Measurements from ENCODE around the gene ENC1. TPM values are rescaled to one million over a fixed set of nuclear protein-coding genes. Genes with fewer than 3 reads are reported as not detected.
A peak's percentile ranks its signal among the peaks of the same experiment; 100 is the strongest.

Gene ENC1
- total and polyA plus RNA-seq, 11 donors = 1.4 to 11.0 (median 5.1) TPM

- no peaks in the 10 kb centered on the region for H3K36me3 ChIP-seq
- H3K27me3 ChIP-seq = no peaks in the 10 kb centered on the region
- TF ChIP-seq POLR2A (IDR thresholded peaks at IDR 0.05) (no peak), CTCF (IDR thresholded peaks at IDR 0.05) (no peak)
- H3K4me3 ChIP-seq = no peak overlapping the region
- no peak for DNase-seq
- 54 to 65% (median 62%) methylated on average over 5 of the region's 5 CpGs for WGBS, 4 donors
- no peak overlapping the region for H3K27ac ChIP-seq
- no peaks in the 10 kb centered on the region for H3K9me3 ChIP-seq
- H3K4me1 ChIP-seq = peaks cover 0 to 8% (median 0%) of the 10 kb centered on the region in 12 donors
- ATAC-seq = no peak
- intact Hi-C loops (cut with DNase I) = no loop called here
Observed at GRCh38 chr5:74664551-74664950, 24.0 kb upstream of the ENC1 start.

GRCh38 chr5:74660873-74661272 lies 20.3 kb upstream of the ENC1 start:
- H3K27me3 ChIP-seq = no peaks in the 10 kb centered on the region
- no peak overlapping the region for H3K4me3 ChIP-seq
- DNase-seq = no peak
- H3K27ac ChIP-seq = no peak overlapping the region
- peaks cover 0 to 10% (median 0%) of the 10 kb centered on the region in 12 donors for H3K4me1 ChIP-seq
- no peaks in the 10 kb centered on the region for H3K36me3 ChIP-seq
- ATAC-seq = peak in 1 of 4 donors; percentile 41
- intact Hi-C loops (cut with DNase I) = no loop called here
- 81 to 91% (median 84%) methylated on average over 5 of the region's 5 CpGs for WGBS, 4 donors
- TF ChIP-seq POLR2A (IDR thresholded peaks at IDR 0.05) (no peak), CTCF (IDR thresholded peaks at IDR 0.05) (no peak)
- H3K9me3 ChIP-seq = no peaks in the 10 kb centered on the region

- intact Hi-C loops (cut with DNase I) = no loop called here
- TF ChIP-seq CTCF (IDR thresholded peaks at IDR 0.05) (no peak), POLR2A (IDR thresholded peaks at IDR 0.05) (no peak)
- no peaks in the 10 kb centered on the region for H3K27me3 ChIP-seq
- H3K4me1 ChIP-seq = peaks cover 0 to 10% (median 0%) of the 10 kb centered on the region in 12 donors
- H3K36me3 ChIP-seq = no peaks in the 10 kb centered on the region
- DNase-seq (no peak), ATAC-seq (no peak)
- no peak overlapping the region for H3K4me3 ChIP-seq
- H3K9me3 ChIP-seq = no peaks in the 10 kb centered on the region
- H3K27ac ChIP-seq = no peak overlapping the region
- 77 to 96% (median 81%) methylated on average over 1 of the region's 1 CpG for WGBS, 4 donors
Observed at GRCh38 chr5:74660140-74660539, 19.6 kb upstream of the ENC1 start.

- H3K4me3 ChIP-seq = no peak overlapping the region
- intact Hi-C loops (cut with DNase I) = loop anchor here in 4 of 10 donors (5.0 to 10.0 kb wide), 3 partner anchors 862 to 1074 kb away; no protein-coding TSS in a partner anchor
- 78 to 94% (median 86%) methylated on average over 3 of the region's 3 CpGs for WGBS, 4 donors
- H3K9me3 ChIP-seq = no peaks in the 10 kb centered on the region
- TF ChIP-seq POLR2A (IDR thresholded peaks at IDR 0.05) (no peak), CTCF (IDR thresholded peaks at IDR 0.05) (no peak)
- H3K36me3 ChIP-seq = no peaks in the 10 kb centered on the region
- ATAC-seq = no peak
- no peaks in the 10 kb centered on the region for H3K27me3 ChIP-seq
- DNase-seq = no peak
- no peak overlapping the region for H3K27ac ChIP-seq
- peaks cover 0 to 10% (median 0%) of the 10 kb centered on the region in 12 donors for H3K4me1 ChIP-seq
Observed at GRCh38 chr5:74659172-74659571, 18.6 kb upstream of the ENC1 start.

All from heart left ventricle (tissue), 16 donors.